Cardiac ventricle fibroblast (primary cell): Measurements from ENCODE around the gene SRPK3. TPM values are rescaled to one million over a fixed set of nuclear protein-coding genes. Genes with fewer than 3 reads are reported as not detected.

Experiments
- total RNA-seq: library from RNA; depleted of rRNA; stranded (reverse); fragments of >200 nt; gene quantifications from 2 replicates; pipeline ENCODE4 v1.2.3, GENCODE V29; 2015

SRPK3 gene
- 0.12 TPM in 1 of 2 replicates, not detected in the other for total RNA-seq

GRCh38 chrX:153780678-153781427 is at the start of gene SRPK3:
Gene SRPK3, plus strand, starts transcription at chrX:153781041. Its CDS starts 46 bp downstream, at chrX:153781087.

GRCh38 chrX:153763989-153764755 is 16.7 kb upstream of the SRPK3 start, which contains the start of gene PLXNB3:
Gene PLXNB3, plus strand, starts transcription at chrX:153764249. Its CDS starts 1,287 bp downstream, at chrX:153765536.

GRCh38 chrX:153794018-153794896 is 13.4 kb downstream of the SRPK3 start, which contains the start of the genes IDH3G and SSR4:
Gene IDH3G, minus strand, starts transcription at chrX:153794375. Its CDS starts 49 bp downstream, at chrX:153794326.
Gene SSR4, plus strand, starts transcription at chrX:153794668. Its CDS starts 20 bp downstream, at chrX:153794688.

GRCh38 chrX:153829799-153830639 is 49.2 kb downstream of the SRPK3 start, which contains the start of gene PDZD4:
Gene PDZD4, minus strand, starts transcription at chrX:153830544. Its CDS starts 246 bp downstream, at chrX:153830298.

Other genes with a start within 250 kb of the SRPK3 start
- 14.9 and 22.7 TPM in 2 replicates for gene CCNQ, start 181.9 kb upstream of the SRPK3 start, total RNA-seq
- gene DUSP9, start 133.8 kb upstream of the SRPK3 start, total RNA-seq = 0.12 TPM in 1 of 2 replicates, not detected in the other
- 0.20 and 0.25 TPM in 2 replicates for gene PNCK, start 107.2 kb upstream of the SRPK3 start, total RNA-seq
- gene SLC6A8, start 93.1 kb upstream of the SRPK3 start, total RNA-seq = 28.0 and 31.3 TPM in 2 replicates
- gene BCAP31, start 56.7 kb upstream of the SRPK3 start, total RNA-seq = 116 and 122 TPM in 2 replicates
- 11.7 and 11.8 TPM in 2 replicates for gene ABCD1, start 56.2 kb upstream of the SRPK3 start, total RNA-seq
- gene PLXNB3, start 16.8 kb upstream of the SRPK3 start, total RNA-seq = 0.94 and 2.4 TPM in 2 replicates
- 82.2 and 117 TPM in 2 replicates for gene IDH3G, start 13.3 kb downstream of the SRPK3 start, total RNA-seq
- 281 and 408 TPM in 2 replicates for gene SSR4, start 13.6 kb downstream of the SRPK3 start, total RNA-seq
- 0.69 and 1.3 TPM in 2 replicates for gene PDZD4, start 49.5 kb downstream of the SRPK3 start, total RNA-seq
- gene L1CAM, start 105.1 kb downstream of the SRPK3 start, total RNA-seq = 0.05 TPM in 1 of 2 replicates, not detected in the other
- gene AVPR2, start 123.6 kb downstream of the SRPK3 start, total RNA-seq = not detected in 2 replicates
- gene ARHGAP4, start 145.2 kb downstream of the SRPK3 start, total RNA-seq = 0.31 and 3.9 TPM in 2 replicates
- 46.2 and 49.9 TPM in 2 replicates for gene NAA10, start 154.0 kb downstream of the SRPK3 start, total RNA-seq
- 1.1 and 1.2 TPM in 2 replicates for gene RENBP, start 163.6 kb downstream of the SRPK3 start, total RNA-seq
- gene HCFC1, start 190.8 kb downstream of the SRPK3 start, total RNA-seq = 34.6 and 36.1 TPM in 2 replicates
- 11.1 and 12.6 TPM in 2 replicates for gene TMEM187, start 191.7 kb downstream of the SRPK3 start, total RNA-seq
- 48.9 and 56.3 TPM in 2 replicates for gene IRAK1, start 238.9 kb downstream of the SRPK3 start, total RNA-seq